ENCODE results near the gene AMMECR1. TPM values are rescaled to one million over a fixed set of nuclear protein-coding genes. Genes with fewer than 3 reads are reported as not detected.

The AMMECR1 gene
- total and polyA plus RNA-seq, 2 of the 8 experiments (the other 6 are each of a cell fraction or from before 2014, with no cell fraction given): 10.2 to 21.2 TPM

- no peak overlapping the region for H3K27ac ChIP-seq (ENCODE audit: low read depth, low read length)
- no peak overlapping the region for H3K9ac ChIP-seq (replicated peaks in 1 of 4; ENCODE audit: extremely low read depth in 1 of 4, low read depth in 3 of 4, low read length in 3 of 4)
- no peak overlapping the region for H4K5ac ChIP-seq (ENCODE audit: insufficient read length, low read depth, low read length)
- H4K91ac ChIP-seq (replicated peaks; ENCODE audit: insufficient read length, low read length): no peak overlapping the region
- H2BK120ac ChIP-seq (replicated peaks; ENCODE audit: low read depth, low read length): no peak overlapping the region
- H3K27me3 ChIP-seq (replicated peaks in 1 of 4; ENCODE audit: control insufficient read depth in 3 of 4, extremely low read depth in 1 of 4, insufficient read depth in 3 of 4, low read length in 3 of 4): no peaks in the 10 kb centered on the region
- H2BK5ac ChIP-seq (ENCODE audit: low read depth, low read length): no peak overlapping the region
- no peak overlapping the region for H3K14ac ChIP-seq (ENCODE audit: insufficient read length)
- H3K79me2 ChIP-seq (ENCODE audit: control insufficient read depth in 1 of 2, insufficient read depth in 2 of 2, low read length in 2 of 2): no peaks in the 10 kb centered on the region
- ChIA-PET CTCF (ENCODE audit: partially characterized antibody) (interaction anchor here (0.7 to 4.7 kb wide), 15 partner anchors 13 to 280 kb away, joined by 3 to 68 read pairs (median 4); no protein-coding TSS in a partner anchor), POLR2A (ENCODE audit: partially characterized antibody) (no interaction called here)
- no peak overlapping the region for H3K23ac ChIP-seq (ENCODE audit: insufficient read length)
- FAIRE-seq: no peak
- no peak overlapping the region for H2BK15ac ChIP-seq (ENCODE audit: low read length)
- no peak overlapping the region for H2BK12ac ChIP-seq (ENCODE audit: low read depth, low read length)
- H3K9me3 ChIP-seq (ENCODE audit: insufficient read depth in 2 of 2, low read depth in 1 of 2, low read length in 1 of 2): no peaks in the 10 kb centered on the region
- no peak overlapping the region for H2AK5ac ChIP-seq (ENCODE audit: low read depth, low read length)
- no peaks in the 10 kb centered on the region for H3K79me1 ChIP-seq (ENCODE audit: low read depth, low read length)
- no peak overlapping the region for H4K8ac ChIP-seq (ENCODE audit: extremely low read depth, insufficient read depth, low read length)
- DNase-seq (ENCODE audit: low read depth in 1 of 2, low spot score in 2 of 2): no peak
- H4K20me1 ChIP-seq (replicated peaks in 1 of 2; ENCODE audit: control insufficient read depth in 1 of 2, insufficient read depth in 2 of 2, low read length in 2 of 2): no peaks in the 10 kb centered on the region
- no peak overlapping the region for H2AFZ ChIP-seq (ENCODE audit: low read length)
- TF ChIP-seq ZNF274 (IDR thresholded peaks at IDR 0.05; ENCODE audit: borderline replicate concordance, extremely low read depth, low read length) (no peak), SUZ12 (IDR thresholded peaks at IDR 0.05; ENCODE audit: low read length) (no peak), CTBP2 (IDR thresholded peaks at IDR 0.05; ENCODE audit: borderline replicate concordance, insufficient read depth, insufficient read length, low read length) (no peak), BCL11A (IDR thresholded peaks at IDR 0.05; ENCODE audit: low read depth in 2 of 2, low read length in 2 of 2) (no peak), JUND (IDR thresholded peaks at IDR 0.05; ENCODE audit: low read length) (no peak), POLR2A (IDR thresholded peaks at IDR 0.05; ENCODE audit: control extremely low read depth in 1 of 2, low read depth in 2 of 2, low read length in 2 of 2) (no peak), RBBP5 (IDR thresholded peaks at IDR 0.05; ENCODE audit: borderline replicate concordance, low read depth, low read length) (no peak), SIRT6 (IDR thresholded peaks at IDR 0.05; ENCODE audit: low read length) (no peak), ATF2 (IDR thresholded peaks at IDR 0.05; ENCODE audit: low read length) (no peak)
- TF ChIP-seq, protein P1, sequence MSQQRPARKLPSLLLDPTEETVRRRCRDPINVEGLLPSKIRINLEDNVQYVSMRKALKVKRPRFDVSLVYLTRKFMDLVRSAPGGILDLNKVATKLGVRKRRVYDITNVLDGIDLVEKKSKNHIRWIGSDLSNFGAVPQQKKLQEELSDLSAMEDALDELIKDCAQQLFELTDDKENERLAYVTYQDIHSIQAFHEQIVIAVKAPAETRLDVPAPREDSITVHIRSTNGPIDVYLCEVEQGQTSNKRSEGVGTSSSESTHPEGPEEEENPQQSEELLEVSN (IDR thresholded peaks at IDR 0.05): no peak
- H3K18ac ChIP-seq (ENCODE audit: extremely low read depth, low read length): no peak overlapping the region
- no peak overlapping the region for H3K56ac ChIP-seq (replicated peaks; ENCODE audit: insufficient read length, low read depth, low read length)
- no peaks in the 10 kb centered on the region for H3K4me1 ChIP-seq (replicated peaks in 1 of 4; ENCODE audit: control insufficient read depth in 3 of 4, insufficient read depth in 4 of 4, low read length in 3 of 4)
- no peak overlapping the region for H3K4me3 ChIP-seq (ENCODE audit: extremely low read depth in 1 of 4, insufficient read depth in 2 of 4, low read depth in 3 of 4, low read length in 4 of 4)
- no peak overlapping the region for H3K4me2 ChIP-seq (ENCODE audit: insufficient read depth in 1 of 2, low read depth in 2 of 2, low read length in 2 of 2)
- no peak overlapping the region for H3K4ac ChIP-seq (replicated peaks; ENCODE audit: insufficient read length, low read depth, low read length)
- H3K36me3 ChIP-seq (ENCODE audit: control insufficient read depth in 2 of 4, insufficient read depth in 4 of 4, low read length in 3 of 4): no peaks in the 10 kb centered on the region
- no peak overlapping the region for H2BK20ac ChIP-seq (ENCODE audit: low read length)
- no peaks in the 10 kb centered on the region for H3K23me2 ChIP-seq (ENCODE audit: low read depth, low read length)
Measured at GRCh38 chrX:110145311-110145710, 172.6 kb downstream of the AMMECR1 start.
